Smooth muscle cell of bladder (primary cell): Measurements from ENCODE around the gene LIPT2. TPM values are rescaled to one million over a fixed set of nuclear protein-coding genes. Genes with fewer than 3 reads are reported as not detected.

Experiments used
- total RNA-seq: library from RNA; depleted of rRNA; stranded (reverse); fragments of >200 nt; gene quantifications from 2 replicates; pipeline ENCODE4 v1.2.3, GENCODE V29; 2014

Gene LIPT2
- total RNA-seq = 3.3 and 3.6 TPM in 2 replicates

GRCh38 chr11:74492974-74493790 is at the start of gene LIPT2:
Gene LIPT2, minus strand, starts transcription at chr11:74493724. Its CDS starts 21 bp downstream, at chr11:74493703.

DNA sequence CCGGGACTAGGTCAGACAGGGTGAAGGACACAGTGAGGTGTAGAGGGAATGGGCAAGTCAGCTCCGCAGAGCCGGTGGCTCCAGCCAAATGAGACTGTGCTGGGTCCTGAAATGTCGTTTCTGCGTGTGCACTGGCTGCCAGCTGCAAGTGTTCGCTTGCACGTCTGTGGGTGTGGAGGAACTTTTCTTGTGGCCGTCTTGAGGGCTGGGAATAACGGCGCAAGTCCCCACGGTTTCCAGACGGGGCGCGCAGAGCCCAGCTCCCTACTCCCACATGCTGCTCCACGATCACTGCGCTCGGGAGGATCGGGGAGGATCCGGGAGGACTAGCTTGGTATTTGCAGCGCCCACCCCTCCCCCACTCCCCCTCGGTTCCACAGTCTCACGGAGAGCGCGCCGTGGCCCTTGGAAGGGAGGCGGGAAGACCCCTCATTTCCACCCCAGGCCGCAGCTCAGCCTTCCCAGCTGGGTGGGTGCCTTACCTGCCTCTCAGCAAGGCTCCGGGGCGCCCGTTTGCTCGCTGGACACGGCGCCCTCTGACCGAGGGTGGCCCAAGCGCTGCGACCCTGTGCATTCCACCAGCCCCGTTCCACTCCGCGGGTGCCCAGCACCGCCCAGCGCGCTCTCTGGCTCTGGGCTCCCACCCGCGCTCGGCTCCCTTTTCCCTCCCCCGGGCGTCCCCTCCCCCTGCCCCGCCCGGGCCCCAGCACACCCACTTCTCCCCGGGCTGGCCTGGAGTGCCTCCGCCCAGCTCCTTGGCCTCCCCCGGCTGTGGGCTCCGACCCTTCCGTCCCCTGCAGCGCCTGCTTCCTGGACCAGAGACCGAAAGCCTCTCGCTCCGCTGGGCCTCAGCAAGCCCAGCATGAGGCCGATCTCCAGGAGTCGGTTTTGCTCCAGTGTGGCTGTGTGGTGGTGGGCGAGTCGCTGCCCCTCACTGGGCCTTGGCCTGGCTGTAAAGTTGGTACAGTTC is 26.3 kb downstream of the LIPT2 start, which contains the start of gene KCNE3:
TSS of gene KCNE3 (minus strand) at position 634 of the 970 bp plus-strand sequence. CDS start 9,986 bp downstream, outside the sequence.

Other genes with a start within 250 kb of the LIPT2 start
- 20.8 and 35.9 TPM in 2 replicates for gene P4HA3, start 182.1 kb downstream of the LIPT2 start, total RNA-seq
- 3.0 and 3.5 TPM in 2 replicates for gene PGM2L1, start 95.3 kb downstream of the LIPT2 start, total RNA-seq
- 5.5 and 18.1 TPM in 2 replicates for gene KCNE3, start 26.2 kb downstream of the LIPT2 start, total RNA-seq
- gene POLD3, start 98.9 kb upstream of the LIPT2 start, total RNA-seq = 9.7 and 9.8 TPM in 2 replicates
- 0.09 and 0.14 TPM in 2 replicates for gene CHRDL2, start 237.7 kb upstream of the LIPT2 start, total RNA-seq